GM18511 (cell line): ENCODE results near the gene SPIB.
A peak's percentile ranks its signal among the peaks of the same experiment; 100 is the strongest.
"Not testable (repeated sequence)": the region's sequence is repeated elsewhere in the genome, so short reads cannot be mapped to it uniquely, and the experiment has no call there.

Source experiments
- ATAC-seq: cut with Tn5 transposase; IDR thresholded peaks from one replicate; pipeline ENCODE4 v1.9.1; 2021; ENCODE audit warnings: mild to moderate bottlenecking, moderate library complexity; ENCODE audit not compliant: unreplicated experiment

SPIB gene

DNA sequence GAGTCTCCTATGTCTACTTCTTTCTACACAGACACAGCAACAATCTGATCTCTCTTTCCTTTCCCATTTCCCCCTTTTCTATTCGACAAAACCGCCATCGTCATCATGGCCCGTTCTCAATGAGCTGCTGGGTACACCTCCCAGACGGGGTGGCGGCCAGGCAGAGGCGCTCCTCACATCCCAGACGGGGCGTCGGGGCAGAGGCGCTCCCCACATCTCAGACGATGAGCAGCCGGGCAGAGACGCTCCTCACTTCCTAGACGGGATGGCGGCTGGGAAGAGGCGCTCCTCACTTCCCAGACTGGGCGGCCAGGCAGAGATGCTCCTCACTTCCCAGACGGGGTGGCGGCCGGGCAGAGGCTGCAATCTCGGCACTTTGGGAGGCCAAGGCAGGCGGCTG is 27.8 kb upstream of the SPIB start:
- not testable (repeated sequence) for ATAC-seq

DNA sequence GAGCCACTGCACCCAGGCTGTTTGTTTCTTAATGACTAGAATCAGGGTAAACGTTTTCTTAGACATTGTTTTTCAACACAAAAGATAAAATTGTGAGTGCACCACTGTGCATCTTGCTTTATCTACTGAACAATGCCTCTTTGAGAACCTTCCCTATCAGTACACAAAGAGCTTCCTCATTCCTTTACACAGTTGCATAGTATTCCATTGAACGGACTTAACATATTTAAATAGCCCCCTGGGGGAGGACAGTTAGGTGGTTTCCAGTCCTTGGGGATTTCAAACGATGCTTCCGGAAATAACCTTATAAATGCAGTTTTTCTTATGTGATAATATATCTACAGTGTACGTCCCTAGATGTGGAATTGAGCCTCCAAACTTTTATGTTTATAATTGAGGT is 26.0 kb upstream of the SPIB start:
- no peak for ATAC-seq

DNA sequence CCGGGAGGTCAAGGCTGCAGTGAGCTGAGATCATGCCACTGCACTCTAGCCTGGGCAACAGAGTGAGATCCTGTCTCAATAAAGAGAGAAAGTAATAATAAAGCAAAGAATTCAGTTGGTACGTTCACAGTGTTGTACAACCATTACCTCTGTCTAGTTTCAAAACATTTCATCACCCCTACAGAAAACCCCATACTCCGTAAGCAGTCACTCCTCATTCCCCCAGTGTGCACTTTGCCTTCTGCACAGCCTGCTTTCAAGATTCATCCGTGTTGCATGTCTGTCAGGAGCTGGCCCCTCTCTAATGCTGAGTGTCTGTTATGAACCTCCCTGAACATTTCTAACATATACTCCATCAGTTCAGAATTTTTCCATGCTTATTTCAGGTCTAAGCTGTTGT is 25.1 kb upstream of the SPIB start:
- ATAC-seq: no peak

DNA sequence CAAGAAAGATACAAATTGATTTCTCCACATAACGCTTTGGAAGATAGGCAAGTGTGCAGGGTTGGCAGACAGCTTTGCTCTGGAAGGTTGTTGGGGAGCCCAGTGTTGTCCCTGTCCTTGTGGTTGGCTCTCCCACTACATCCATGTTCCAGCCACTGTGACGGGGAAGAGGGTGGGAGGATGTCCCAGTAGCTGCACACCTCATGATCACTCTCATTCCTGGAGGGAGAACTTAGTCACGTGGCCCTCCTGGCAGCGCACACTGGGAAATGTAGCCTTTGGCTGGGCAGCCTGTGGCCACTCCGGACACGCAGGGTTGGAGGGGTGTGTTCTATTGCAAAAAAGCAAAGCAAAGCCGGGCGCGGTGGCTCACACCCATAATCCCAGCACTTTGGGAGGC is 24.7 kb upstream of the SPIB start:
- ATAC-seq: no peak

DNA sequence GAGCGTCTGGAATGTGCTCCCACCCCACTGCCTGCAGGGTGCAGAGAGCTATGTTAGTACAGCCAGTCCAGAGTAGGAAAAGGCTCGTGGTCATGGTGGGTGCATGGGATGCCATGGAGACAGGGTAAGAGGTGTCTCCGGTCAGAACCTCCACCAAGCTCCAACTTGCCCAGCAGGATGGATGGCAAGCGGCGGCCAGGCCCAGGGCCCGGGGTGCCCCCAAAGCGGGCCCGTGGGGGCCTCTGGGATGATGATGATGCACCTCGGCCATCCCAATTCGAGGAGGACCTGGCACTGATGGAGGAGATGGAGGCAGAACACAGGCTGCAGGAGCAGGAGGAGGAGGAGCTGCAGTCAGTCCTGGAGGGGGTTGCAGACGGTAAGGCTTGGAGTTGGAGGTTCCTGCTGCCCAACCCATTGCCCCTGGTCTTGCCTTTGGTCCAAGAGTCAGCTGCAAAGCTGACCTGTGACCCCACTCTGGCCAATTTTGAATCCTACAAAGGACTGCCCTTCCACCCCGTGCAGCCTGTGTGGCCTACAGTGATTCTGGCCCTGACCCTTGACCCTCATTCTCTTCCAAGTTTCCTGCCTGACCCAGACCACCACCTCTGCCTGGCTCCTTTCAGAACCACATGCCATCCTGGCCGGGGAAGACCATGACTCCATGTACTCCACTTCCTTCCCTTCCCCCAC is 19.9 kb upstream of the SPIB start:
- no peak for ATAC-seq

DNA sequence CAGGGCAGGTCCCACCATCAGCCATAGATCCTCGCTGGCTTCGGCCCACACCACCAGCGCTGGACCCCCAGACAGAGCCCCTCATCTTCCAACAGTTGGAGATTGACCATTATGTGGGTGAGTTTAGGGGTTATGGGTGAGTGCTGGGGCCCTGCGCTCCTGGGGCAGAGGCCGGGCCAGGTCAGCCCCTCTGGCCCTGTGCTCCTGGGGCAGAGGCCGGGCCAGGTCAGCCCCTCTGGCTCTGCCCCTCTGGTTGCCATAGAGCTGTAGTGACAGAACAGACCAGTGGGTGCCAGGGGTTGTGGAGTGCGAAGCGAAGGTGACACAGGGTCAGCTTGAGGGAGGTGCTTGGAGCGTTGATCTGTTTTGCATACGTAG is 19.4 kb upstream of the SPIB start:
- ATAC-seq: no peak

DNA sequence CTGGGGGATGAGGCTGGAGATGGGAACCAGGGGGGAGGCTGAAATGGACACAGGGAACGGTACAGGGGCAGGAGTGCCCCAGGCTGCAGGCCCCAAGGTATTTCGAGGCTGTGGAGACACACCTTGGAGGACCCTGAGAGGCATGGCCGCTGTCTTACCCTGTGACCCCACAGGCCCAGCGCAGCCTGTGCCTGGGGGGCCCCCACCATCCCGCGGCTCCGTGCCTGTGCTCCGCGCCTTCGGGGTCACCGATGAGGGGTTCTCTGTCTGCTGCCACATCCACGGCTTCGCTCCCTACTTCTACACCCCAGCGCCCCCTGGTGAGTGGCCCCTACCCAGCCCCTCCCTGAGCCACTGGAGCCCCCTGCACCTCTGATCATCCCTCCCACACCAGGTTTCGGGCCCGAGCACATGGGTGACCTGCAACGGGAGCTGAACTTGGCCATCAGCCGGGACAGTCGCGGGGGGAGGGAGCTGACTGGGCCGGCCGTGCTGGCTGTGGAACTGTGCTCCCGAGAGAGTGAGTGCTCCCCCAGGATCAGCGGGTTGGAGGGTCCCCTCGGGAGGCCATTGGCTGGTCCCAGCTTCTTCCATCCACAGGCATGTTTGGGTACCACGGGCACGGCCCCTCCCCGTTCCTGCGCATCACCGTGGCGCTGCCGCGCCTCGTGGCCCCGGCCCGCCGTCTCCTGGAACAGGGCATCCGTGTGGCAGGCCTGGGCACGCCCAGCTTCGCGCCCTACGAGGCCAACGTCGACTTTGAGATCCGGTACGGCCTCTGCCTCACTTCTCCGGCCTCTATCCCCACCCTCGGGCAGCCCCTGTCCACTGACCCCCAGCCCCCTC is 16.9 kb upstream of the SPIB start:
- no peak for ATAC-seq

DNA sequence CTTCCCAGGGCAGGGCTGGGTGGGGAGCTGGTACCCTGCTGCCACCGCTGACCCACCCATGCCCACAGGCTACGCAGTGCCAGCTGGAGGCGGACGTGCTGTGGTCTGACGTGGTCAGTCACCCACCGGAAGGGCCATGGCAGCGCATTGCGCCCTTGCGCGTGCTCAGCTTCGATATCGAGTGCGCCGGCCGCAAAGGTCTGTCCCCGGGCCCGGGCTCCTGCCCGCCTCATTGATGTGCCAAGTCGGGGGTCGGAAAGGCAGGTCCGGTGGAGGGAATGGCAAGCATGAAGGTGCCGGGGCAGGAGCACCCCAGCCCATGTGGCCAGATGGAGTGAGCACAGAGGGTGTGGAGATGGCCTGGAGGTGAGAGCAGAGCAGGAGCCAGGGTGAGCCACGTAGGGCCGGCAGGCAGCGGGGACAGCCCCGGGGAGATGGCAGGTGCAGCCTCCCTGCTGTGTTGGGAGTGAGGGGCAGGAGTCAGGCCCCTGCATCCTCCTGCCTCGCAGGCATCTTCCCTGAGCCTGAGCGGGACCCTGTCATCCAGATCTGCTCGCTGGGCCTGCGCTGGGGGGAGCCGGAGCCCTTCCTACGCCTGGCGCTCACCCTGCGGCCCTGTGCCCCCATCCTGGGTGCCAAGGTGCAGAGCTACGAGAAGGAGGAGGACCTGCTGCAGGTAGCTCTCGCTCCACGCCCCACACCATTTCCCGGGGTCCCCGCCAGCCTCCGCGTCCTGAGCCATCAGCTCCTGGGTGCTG is 16.0 kb upstream of the SPIB start:
- no peak for ATAC-seq

DNA sequence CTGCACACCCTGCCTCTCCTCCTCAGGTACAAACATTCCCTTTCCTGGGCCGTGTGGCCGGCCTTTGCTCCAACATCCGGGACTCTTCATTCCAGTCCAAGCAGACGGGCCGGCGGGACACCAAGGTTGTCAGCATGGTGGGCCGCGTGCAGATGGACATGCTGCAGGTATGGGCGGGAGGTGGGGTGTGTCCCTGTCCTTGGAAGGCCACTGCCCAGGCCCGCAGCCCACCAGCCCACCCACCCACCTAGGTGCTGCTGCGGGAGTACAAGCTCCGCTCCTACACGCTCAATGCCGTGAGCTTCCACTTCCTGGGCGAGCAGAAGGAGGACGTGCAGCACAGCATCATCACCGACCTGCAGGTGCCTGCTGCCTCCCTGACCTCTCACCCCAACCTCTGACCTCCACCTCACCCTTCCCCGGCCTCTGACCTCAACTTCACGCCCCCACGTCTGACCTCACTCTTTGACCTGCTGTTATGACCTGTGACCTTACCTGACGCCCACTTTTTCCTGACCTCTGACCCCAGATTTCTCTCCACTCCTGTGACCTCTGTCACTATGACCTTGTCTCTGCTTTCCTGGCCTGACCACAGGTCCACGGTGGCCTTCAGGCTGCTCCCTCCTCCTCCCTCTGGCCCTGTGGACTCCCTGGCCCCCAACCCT is 12.4 kb upstream of the SPIB start:
- no peak for ATAC-seq

DNA sequence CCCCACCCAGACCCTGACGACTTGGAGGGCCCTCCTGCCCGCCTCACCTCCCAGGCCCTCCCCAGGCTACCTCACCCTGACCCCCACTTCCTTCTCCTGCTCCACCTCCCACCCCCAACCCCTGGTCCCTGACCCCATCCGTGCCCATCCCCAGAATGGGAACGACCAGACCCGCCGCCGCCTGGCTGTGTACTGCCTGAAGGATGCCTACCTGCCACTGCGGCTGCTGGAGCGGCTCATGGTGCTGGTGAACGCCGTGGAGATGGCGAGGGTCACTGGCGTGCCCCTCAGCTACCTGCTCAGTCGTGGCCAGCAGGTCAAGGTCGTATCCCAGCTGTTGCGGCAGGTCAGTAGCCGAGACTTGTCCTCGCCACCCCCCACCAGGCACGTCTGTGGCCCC is 11.9 kb upstream of the SPIB start:
- ATAC-seq: no peak

DNA sequence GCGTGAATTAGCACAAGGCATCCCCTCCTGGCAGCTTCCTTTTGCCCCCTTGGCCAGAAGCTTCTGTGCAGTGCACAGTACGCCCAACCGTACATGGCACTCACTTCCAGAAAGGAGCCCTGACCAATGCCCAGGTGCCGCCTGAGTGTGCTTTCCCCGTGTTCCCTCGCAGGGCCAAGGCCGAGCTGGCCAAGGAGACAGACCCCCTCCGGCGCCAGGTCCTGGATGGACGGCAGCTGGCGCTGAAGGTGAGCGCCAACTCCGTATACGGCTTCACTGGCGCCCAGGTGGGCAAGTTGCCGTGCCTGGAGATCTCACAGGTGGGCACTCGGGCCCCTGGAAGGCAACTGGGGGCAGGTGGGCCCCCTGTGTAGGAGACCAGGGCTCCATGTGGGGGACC is 9.4 kb upstream of the SPIB start:
- ATAC-seq: no peak

DNA sequence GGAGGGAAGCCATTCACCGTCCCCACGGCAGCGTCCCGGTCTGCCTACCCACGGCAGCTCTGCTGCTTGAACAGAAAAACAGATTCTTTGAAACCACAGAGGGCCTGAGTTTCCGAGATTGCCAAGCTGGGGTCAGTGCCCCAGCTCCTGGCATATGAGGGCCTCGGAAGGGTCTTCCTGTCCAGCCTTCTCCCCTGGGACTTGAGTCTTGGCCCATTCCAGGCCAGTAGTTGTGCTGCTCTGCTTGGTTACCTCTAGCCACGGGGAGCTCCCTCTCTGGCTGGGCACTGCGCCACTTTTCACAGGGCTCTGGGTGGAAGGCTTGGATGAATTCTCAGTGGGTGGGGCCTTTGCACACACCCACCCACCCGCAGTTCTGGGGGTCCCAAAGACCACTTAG is 8.6 kb upstream of the SPIB start:
- ATAC-seq: no peak

DNA sequence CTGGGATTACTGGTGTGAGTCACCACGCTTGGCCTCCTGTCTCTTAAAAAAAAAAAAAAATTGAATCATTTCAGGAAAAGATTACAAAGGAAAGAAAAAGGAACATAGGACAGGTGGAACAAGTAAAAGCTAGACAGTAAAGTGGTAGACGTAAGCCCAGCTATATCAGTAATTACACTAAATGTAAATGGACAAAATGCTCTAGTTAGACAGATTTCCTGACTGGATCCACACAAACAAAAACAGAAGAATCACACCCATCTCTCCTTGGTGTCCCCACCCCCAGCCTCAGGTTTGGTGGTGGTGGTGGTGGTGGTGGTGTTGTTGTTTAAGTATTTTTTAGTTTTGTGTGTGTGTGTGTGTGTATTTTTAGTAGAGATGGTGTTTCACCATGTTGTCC is 6.3 kb upstream of the SPIB start:
- no peak for ATAC-seq

DNA sequence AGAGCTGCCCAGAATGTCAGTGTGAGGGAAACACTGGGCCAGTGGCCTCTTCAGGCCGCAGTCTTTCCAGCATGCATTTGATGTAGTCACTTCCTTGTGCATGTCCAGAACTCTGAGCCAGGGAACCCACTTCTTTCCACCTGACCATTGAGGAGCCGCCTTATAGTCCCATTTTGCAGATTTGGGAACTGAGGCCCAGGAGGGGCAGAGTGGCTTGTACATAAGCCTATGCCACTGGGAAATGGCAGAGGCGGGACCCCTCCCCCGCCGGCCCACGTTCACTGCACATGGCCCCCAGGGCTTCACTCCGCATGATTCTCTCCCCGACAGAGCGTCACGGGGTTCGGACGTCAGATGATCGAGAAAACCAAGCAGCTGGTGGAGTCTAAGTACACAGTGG is 5.6 kb upstream of the SPIB start:
- ATAC-seq: no peak

DNA sequence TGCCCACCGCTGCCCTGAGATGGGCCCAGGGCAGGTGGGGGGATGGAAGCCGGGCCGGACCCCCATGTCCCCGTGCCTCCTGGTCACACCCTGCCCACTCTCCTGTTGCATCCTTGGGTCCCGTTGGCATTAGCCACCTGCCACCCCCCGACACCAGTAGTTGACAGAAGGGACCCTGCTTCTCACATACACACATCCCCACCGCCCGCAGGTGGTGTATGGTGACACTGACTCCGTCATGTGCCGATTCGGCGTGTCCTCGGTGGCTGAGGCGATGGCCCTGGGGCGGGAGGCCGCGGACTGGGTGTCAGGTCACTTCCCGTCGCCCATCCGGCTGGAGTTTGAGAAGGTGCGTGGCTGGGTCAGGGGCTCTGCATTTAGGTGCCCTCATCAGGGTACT is 5.2 kb upstream of the SPIB start:
- no peak for ATAC-seq

DNA sequence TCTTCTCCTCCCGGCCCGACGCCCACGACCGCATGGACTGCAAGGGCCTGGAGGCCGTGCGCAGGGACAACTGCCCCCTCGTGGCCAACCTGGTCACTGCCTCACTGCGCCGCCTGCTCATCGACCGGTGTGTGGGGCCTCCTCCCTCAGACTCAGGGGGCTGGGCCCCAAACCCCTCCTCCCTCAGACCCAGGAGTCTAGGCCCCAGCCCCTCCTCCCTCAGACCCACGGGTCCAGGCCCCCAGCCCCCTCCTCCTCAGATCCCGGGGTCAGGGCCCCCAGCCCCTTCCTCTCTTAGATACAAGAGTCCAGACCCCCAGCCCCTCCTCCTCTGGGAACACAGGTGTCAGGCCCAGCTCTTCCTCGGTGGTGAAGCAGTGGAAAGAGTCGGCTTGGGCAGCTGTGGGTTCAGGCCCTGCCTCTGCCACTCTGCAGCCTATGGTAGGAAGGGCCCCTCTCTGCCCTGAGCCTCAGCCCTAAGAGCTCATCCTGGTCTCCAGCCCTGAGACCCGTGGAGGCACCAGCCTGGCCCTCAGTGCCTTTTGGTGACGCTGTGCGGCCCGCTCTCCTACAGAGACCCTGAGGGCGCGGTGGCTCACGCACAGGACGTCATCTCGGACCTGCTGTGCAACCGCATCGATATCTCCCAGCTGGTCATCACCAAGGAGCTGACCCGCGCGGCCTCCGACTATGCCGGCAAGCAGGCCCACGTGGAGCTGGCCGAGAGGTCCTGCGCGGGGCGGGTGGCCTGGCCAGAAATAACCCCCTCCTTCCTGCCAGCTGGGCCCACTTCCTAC is 3.7 kb upstream of the SPIB start:
- ATAC-seq: peak; percentile 41

DNA sequence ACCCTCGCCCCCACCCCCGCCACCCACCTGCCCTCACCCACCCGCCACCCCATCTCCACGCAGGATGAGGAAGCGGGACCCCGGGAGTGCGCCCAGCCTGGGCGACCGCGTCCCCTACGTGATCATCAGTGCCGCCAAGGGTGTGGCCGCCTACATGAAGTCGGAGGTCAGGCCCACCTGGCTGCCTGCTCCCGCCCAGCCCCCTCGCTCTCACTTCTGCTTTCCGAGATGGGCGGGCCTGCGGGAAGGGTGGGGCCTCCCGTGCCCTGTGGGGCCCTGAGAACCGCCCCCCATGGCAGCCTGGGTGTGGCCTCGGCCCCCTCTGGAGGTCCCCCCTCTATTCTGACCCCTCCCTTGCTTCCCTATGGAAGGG is 3.1 kb upstream of the SPIB start:
- peak; percentile 64 for ATAC-seq

DNA sequence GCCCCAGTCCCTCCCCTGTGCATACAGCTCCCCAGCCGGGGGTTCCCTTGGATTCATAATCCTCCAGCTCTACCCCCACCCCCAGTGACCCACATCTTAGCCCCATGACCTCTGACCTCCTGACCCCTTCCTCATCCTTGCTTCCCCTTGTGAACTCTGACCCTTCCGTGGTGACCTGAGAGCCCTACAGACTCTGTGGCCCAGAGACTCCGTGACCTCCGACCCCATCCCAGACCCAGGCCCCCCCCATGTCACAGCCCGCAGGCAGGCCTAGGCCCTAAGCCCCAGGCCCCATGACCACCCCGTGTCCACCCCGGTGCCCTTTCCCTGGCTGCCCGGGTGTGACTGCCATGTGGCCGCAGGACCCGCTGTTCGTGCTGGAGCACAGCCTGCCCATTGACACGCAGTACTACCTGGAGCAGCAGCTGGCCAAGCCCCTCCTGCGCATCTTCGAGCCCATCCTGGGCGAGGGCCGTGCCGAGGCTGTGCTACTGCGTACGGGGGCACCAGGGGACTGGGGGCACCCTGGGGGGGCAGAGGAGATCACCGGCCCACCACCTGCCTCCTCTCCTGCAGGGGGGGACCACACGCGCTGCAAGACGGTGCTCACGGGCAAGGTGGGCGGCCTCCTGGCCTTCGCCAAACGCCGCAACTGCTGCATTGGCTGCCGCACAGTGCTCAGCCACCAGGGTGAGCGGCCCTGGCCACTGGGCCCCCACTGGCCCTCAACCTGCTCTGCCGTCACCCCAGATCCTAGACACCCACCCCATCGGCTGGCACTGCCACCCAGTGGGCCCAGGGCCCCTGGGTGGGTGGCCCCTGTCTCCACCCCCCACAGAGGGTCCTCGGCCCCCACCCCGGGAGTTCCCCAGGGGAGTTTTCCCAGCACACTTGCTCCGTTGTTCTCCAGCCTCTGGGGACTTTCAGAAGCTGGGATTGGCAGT is 2.4 kb upstream of the SPIB start:
- no peak for ATAC-seq
